T-helper 9 cell (primary cell): ENCODE data around the gene SLC2A9.

Experiments used
- DNase-seq: peaks from one replicate; pipeline ENCODE4 v3.0.0-alpha.2; 2020
- total RNA-seq, 2 donors: gene quantifications; one replicate each; lab custom pipeline; 2026; lab: John Stamatoyannopoulos, UW

The SLC2A9 gene
- 1.9 to 2.4 reads per million in 2 donors for total RNA-seq

GRCh38 chr4:10020871-10021652 lies at the start of gene SLC2A9:
TSS of gene SLC2A9 (minus strand) at chr4:10021497. CDS start at chr4:10021429, 68 bp downstream.
- no peak for DNase-seq

- no peak for DNase-seq
These were observed 47.9 kb upstream of the SLC2A9 start for GRCh38 chr4:10069075-10069642.

GRCh38 chr4:10066670-10067651 lies 45.7 kb upstream of the SLC2A9 start:
- DNase-seq = no peak

GRCh38 chr4:10066206-10066605 lies 44.9 kb upstream of the SLC2A9 start:
- no peak for DNase-seq

- DNase-seq = no peak
These were observed 42.4 kb upstream of the SLC2A9 start for GRCh38 chr4:10063544-10064300.

- no peak for DNase-seq
These were observed 40.5 kb upstream of the SLC2A9 start for GRCh38 chr4:10061650-10062415.

GRCh38 chr4:10058371-10058770 lies 37.1 kb upstream of the SLC2A9 start:
- DNase-seq = no peak

- no peak for DNase-seq
These were observed 35.7 kb upstream of the SLC2A9 start for GRCh38 chr4:10057023-10057395.

GRCh38 chr4:10056334-10057022 lies 35.2 kb upstream of the SLC2A9 start:
- DNase-seq = no peak

GRCh38 chr4:10055871-10056270 lies 34.6 kb upstream of the SLC2A9 start:
- no peak for DNase-seq

GRCh38 chr4:10054571-10055041 lies 33.3 kb upstream of the SLC2A9 start:
- no peak for DNase-seq

GRCh38 chr4:10053635-10054453 lies 32.5 kb upstream of the SLC2A9 start:
- no peak for DNase-seq

- DNase-seq = no peak
These were observed 30.3 kb upstream of the SLC2A9 start for GRCh38 chr4:10051517-10052135.

- DNase-seq = no peak
These were observed 29.4 kb upstream of the SLC2A9 start for GRCh38 chr4:10050721-10051120.

GRCh38 chr4:10050261-10050661 lies 29.0 kb upstream of the SLC2A9 start:
- DNase-seq = no peak

- no peak for DNase-seq
These were observed 27.8 kb upstream of the SLC2A9 start for GRCh38 chr4:10048941-10049697.

GRCh38 chr4:10047967-10048366 lies 26.7 kb upstream of the SLC2A9 start:
- no peak for DNase-seq

GRCh38 chr4:10046471-10046870 lies 25.2 kb upstream of the SLC2A9 start:
- no peak for DNase-seq

GRCh38 chr4:10045481-10045880 lies 24.2 kb upstream of the SLC2A9 start:
- no peak for DNase-seq
